Ishikawa (cell line): ENCODE measurements around the gene AP1G1.

ENCODE experiments used
- CEBPB ChIP-seq: IDR thresholded peaks from 2 replicates; pipeline ENCODE4 v1.6.1; 2012
- CREB1 ChIP-seq: IDR thresholded peaks from 2 replicates; pipeline ENCODE4 v1.6.1; 2012; ENCODE audit warnings: low read depth
- EP300 ChIP-seq: IDR thresholded peaks from 2 replicates; pipeline ENCODE4 v1.6.1; 2012; ENCODE audit warnings: borderline replicate concordance
- FOXM1 ChIP-seq: IDR thresholded peaks from 2 replicates; pipeline ENCODE4 v1.6.1; 2012; ENCODE audit warnings: low read depth, borderline replicate concordance
- MAX ChIP-seq: IDR thresholded peaks from 2 replicates; pipeline ENCODE4 v1.6.1; 2012
- NFIC ChIP-seq: IDR thresholded peaks from 2 replicates; pipeline ENCODE4 v1.6.1; 2012
- RAD21 ChIP-seq: IDR thresholded peaks from 2 replicates; pipeline ENCODE4 v1.6.1; 2012; ENCODE audit warnings: low read depth
- REST ChIP-seq: IDR thresholded peaks from 2 replicates; pipeline ENCODE4 v1.6.1; 2012; ENCODE audit warnings: low read depth, mild to moderate bottlenecking
- TAF1 ChIP-seq: IDR thresholded peaks from 2 replicates; pipeline ENCODE4 v1.6.1; 2012; ENCODE audit warnings: low read depth, mild to moderate bottlenecking
- USF1 ChIP-seq: IDR thresholded peaks from 2 replicates; pipeline ENCODE4 v1.6.1; 2012
- YY1 ChIP-seq: IDR thresholded peaks from 2 replicates; pipeline ENCODE4 v1.6.1; 2012; ENCODE audit warnings: low read depth

- no peak for TF ChIP-seq USF1
- TF ChIP-seq NFIC = no peak
- no peak for TF ChIP-seq REST
- TF ChIP-seq CREB1 = no peak
- TF ChIP-seq YY1 = no peak
- TF ChIP-seq TAF1 = no peak
- no peak for TF ChIP-seq EP300
- no peak for TF ChIP-seq CEBPB
- no peak for TF ChIP-seq FOXM1
- no peak for TF ChIP-seq RAD21
- no peak for TF ChIP-seq MAX
Observed at GRCh38 chr16:71855937-71856662, 47.5 kb upstream of the AP1G1 start.
